Thoracic aorta (tissue), 2 donors: Measurements from ENCODE around the gene WIZ. TPM values are rescaled to one million over a fixed set of nuclear protein-coding genes. Genes with fewer than 3 reads are reported as not detected.

ENCODE experiments used
- ATAC-seq: fragments of 150-250 bp; one replicate; pipeline ENCODE4 v1.8.0; 2017; ENCODE audit warnings: low read depth; ENCODE audit not compliant: insufficient number of reproducible peaks, low FRiP score
- DNase-seq: peaks from one replicate; pipeline ENCODE4 v3.0.0-alpha.2; 2020; ENCODE audit warnings: low spot score
- H3K27ac ChIP-seq, 2 donors: fragments of 200-600 bp; sonication (generic); 1 replicate in 1 of 2; 2 replicates in 1 of 2; pipeline ENCODE4 v1.5.1; 2016; ENCODE audit warnings: mild to moderate bottlenecking in 2 of 2, moderate library complexity in 2 of 2
- H3K27me3 ChIP-seq: fragments of 200-600 bp; sonication (generic); replicated peaks from 2 replicates; pipeline ENCODE4 v1.6.0; 2016; ENCODE audit warnings: mild to moderate bottlenecking; ENCODE audit not compliant: insufficient read depth
- H3K36me3 ChIP-seq: fragments of 200-600 bp; sonication (generic); one replicate; pipeline ENCODE4 v1.5.1; 2016
- H3K4me1 ChIP-seq, 2 donors: fragments of 200-600 bp; sonication (generic); 1 replicate in 1 of 2; 2 replicates in 1 of 2; pipeline versions ENCODE4 v1.5.1 to v1.6.0; 2016; ENCODE audit warnings: low read depth in 2 of 2, mild to moderate bottlenecking in 1 of 2; ENCODE audit not compliant: control insufficient read depth in 1 of 2
- H3K4me3 ChIP-seq: fragments of 200-600 bp; sonication (generic); 2 replicates; pipeline ENCODE4 v1.5.1; 2016; ENCODE audit warnings: mild to moderate bottlenecking
- H3K9me3 ChIP-seq: fragments of 200-600 bp; sonication (generic); 2 replicates; pipeline ENCODE4 v1.5.1; 2016
- CTCF ChIP-seq: fragments of 200-600 bp; sonication (generic); IDR thresholded peaks from one replicate; pipeline ENCODE4 v1.5.1; 2019; ENCODE audit warnings: antibody characterized with exemption
- total RNA-seq, 2 donors: library from RNA; depleted of rRNA; stranded (reverse); fragments of >200 nt; gene quantifications; one replicate each; pipeline versions ENCODE4 v1.1.0 to v1.2.3, GENCODE V29; 2016

WIZ gene
- total RNA-seq, 2 donors from 2014 or later, result 37.8 to 45.3 TPM

DNA sequence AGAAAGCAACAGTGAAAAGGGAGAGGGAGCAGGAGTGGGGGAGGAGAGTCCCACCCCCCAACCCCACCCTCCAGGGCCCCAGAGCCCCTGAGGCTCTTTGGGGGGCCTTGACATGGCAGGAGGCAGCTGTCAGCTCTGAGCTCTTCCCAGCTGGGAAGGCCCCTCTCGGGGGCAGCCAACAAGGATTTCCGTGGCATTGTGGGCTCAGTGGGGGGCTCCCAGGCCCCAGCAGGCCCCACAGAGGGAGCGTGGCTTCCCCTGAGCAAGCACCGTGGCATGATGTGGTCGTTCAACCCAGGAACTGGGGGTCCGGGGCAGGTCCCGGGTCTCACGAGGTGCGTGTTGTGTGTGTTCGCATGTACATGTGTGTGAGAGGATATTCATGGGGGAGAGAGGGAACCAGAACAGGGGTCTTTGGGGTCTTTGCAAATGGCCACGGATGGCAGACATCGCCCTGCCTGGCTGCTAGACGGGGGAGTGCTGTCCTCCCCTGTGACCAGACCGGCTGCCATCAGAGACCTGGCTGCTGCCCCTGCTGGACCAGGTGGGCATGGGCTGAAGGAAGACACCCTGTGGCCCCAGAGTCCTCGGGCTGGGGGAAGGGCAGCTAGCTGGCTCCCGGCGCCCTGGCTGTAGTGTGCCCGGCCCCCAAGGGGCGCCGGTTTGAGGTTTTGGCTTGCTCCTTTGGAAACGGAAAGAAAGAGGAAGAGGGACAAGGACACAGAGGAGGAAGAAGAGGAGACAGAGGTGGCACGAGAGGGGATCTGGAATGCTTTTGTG lies 27.3 kb downstream of the WIZ start:
- peaks cover 5 to 26% of the 10 kb centered on the region in 2 donors for H3K4me1 ChIP-seq
- H3K27ac ChIP-seq, result peak overlapping the region; percentile 53 to 62
- no peak for DNase-seq
- TF ChIP-seq CTCF, result no peak
- no peaks in the 10 kb centered on the region for H3K27me3 ChIP-seq
- H3K4me3 ChIP-seq, result no peak overlapping the region
- ATAC-seq, result no peak
- H3K9me3 ChIP-seq, result no peaks in the 10 kb centered on the region
- H3K36me3 ChIP-seq, result peaks cover 49% of the 10 kb centered on the region

- peak overlapping the region; percentile 53 to 62 for H3K27ac ChIP-seq
- no peak for ATAC-seq
- no peak for TF ChIP-seq CTCF
- no peaks in the 10 kb centered on the region for H3K9me3 ChIP-seq
- H3K27me3 ChIP-seq, result no peaks in the 10 kb centered on the region
- no peak overlapping the region for H3K4me3 ChIP-seq
- no peak for DNase-seq
- H3K36me3 ChIP-seq, result peaks cover 42% of the 10 kb centered on the region
- peaks cover 11 to 33% of the 10 kb centered on the region in 2 donors for H3K4me1 ChIP-seq
Measured at GRCh38 chr19:15421721-15422260, 28.0 kb downstream of the WIZ start.

- Histone ChIP-seq H3K4me1 (peaks cover 13 to 38% of the 10 kb centered on the region in 2 donors), H3K27ac (peak overlapping the region; percentile 53 to 62), H3K9me3 (no peaks in the 10 kb centered on the region), H3K4me3 (no peak overlapping the region), H3K27me3 (no peaks in the 10 kb centered on the region), H3K36me3 (peaks cover 36% of the 10 kb centered on the region)
- TF ChIP-seq CTCF, result no peak
- no peak for ATAC-seq
- no peak for DNase-seq
Measured at GRCh38 chr19:15421136-15421695, 28.5 kb downstream of the WIZ start.

DNA sequence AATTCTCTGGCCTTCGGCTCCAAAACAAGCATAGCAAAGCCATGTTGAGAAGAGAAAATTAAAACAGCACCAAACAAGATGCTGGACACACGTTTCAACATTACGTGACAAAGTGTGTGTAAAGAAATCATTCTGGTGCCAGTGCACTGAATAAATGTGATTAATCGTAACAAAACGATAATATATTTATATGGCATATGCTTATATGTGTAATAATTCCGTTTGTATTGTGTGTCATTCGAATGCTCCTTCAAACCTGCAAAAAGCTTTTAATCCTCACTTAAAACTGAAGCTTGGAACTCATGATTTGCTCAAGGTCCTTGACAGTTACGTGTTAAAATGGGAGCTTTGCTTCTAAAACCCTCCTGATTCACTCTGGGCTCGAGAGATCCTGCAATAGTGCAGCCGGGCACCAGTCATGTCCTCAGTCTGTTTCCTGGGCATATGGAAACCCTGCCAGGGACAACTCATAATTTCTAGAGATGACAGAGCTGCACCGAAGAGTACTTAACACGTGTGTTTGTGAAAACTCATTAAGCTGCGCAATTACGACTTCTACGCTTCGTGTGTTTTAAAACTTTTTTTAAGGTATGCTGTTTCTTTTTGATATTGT lies 30.2 kb downstream of the WIZ start:
- Histone ChIP-seq H3K27me3 (no peaks in the 10 kb centered on the region), H3K36me3 (peaks cover 21% of the 10 kb centered on the region), H3K4me1 (peaks cover 14 to 51% of the 10 kb centered on the region in 2 donors), H3K4me3 (peak overlapping the region; percentile 84), H3K27ac (peak overlapping the region; percentile 35 to 50), H3K9me3 (no peaks in the 10 kb centered on the region)
- no peak for ATAC-seq
- no peak for DNase-seq
- TF ChIP-seq CTCF, result no peak
